ENCODE results near the gene SERTAD4.

SERTAD4 gene

DNA sequence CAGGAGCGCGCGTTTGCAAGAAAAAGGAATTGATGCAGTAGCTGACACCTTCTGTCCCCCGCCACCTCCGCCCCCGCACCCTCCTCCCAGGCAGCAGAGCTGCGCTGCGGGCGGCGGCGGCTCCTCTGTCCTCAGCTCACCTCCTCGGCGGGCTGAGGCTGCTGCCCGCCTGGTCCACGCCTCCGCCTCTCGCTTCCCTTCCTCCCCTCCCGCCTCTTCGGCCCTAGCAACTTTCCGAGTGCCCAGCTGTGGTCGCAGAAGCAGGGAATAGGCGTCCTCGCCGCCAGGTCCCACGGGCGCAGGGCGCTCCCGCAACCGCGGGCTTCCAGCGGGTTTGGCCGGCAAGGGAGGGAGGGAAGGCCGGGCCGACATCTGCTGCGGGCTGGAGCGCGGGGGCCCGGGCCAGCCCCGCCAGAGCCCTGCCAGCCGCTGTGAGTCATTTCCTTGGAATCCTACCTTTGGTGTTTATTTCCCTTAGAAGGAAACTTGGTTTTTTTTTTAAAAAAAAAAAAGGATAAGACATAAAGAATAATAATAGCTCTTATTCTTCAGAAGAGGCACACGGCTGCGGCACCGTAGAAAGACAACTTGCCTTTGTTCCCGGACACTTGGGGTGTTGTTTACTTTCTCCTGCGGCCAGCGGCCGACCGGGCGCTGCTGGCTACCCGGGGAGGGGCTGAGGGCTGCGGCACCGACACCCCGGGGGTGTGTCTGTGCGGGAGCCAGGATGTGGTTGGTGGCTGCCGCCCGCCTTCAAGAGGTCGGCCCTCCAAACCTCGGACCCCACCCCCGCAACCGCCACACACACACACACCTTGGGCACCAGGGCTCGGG lies 1.1 kb downstream of the SERTAD4 start:
- no peak for DNase-seq

DNA sequence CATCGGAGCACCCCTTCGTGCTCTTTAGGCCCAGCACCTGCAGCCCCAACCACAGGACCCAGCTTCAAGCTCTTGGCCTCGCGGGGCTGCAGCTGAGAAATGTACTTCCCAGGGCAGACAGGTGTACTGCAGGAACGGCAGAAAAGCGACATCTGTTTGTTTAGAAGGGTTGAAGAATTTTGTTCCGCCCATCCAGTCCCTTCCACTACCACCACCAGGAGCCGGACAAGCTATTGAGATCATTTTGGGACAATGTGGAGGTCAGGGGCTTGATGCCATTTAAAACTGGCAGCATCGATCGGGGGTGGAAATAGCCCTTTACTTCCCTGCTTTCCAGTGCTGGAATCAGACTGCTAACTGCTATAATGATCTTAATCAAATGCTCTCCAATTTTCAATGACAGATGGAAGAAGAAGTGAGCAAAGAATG lies 1.7 kb downstream of the SERTAD4 start:
- DNase-seq, result no peak

DNA sequence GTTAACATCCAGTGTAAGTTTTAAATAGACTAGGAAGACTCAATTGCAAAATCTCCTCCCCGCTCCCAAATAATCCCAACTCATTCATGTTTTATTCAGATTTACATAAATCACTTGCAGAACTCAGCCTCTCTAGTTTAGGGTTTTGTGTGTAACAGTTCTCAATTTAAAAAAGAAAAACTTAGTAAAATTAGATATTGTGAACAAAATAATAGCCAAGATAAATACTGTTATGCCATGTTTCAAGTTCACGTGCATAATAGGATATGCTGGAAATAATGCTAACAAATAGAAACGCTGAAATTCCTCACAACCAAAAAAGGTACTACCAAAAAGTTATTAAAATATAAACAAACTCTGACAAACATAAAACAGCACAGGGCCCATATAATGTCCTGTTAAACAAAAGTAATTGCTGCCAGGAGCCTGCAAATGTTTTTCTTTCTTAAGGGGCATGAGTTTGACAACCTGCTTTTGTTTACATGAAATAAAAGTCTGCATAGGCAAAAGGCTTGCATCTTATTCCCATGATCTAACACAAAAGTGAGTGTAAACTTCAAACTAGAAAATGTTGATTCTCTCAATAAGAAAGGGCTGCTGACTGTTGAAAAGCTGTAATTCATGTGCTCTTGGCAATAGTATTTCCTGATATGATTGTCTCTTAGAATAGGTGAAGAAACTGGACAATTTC lies 2.9 kb downstream of the SERTAD4 start:
- no peak for DNase-seq

DNA sequence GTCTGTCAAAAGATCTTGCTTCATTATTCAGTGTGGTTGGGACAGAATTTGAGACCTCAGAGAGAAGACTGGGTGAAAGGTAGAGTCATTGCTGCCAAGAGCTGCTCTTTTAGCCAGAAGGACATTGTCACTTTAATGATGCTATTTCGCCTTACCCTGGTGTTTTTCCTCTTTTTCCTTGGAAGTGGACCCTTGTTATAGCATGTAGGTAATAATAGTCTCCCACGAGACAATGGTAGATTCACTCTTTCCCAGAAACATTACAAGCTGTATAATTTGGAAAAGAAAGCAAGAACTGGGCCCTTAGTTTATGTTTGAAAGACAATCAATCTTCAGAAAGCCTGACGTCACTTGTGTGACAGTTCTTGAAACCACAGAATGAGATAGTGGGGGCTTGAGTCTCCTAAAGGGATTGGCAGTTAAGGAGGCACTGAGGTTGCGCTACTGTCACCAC lies 3.8 kb downstream of the SERTAD4 start:
- no peak for DNase-seq

DNA sequence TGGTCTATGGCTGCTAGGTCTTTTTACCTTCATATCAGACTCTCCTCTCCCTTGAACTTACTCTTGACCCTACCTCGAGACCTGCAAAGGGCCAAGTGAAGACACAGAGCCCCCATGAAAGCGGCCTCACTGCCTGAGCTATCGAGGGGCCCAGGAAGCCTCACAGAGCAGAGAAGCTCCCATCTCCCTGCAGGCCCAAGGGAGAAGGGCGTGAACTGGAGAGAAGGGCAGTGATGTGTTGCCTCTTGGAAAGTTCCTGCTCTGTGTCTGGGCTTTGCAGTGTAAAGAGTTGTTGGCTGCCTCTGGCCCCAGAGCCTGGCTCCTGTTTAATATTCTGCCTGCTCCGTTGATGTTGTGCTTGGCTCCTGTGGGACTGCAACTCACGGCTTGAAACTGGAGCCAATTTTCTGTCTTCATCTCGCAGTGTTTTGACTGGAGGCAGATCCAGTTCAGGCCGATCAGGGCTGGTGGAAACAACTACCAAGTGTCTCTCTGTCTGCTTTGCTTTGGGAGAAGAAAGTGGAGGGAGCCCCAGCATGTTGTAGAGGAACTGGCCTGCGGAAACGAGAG lies 4.3 kb downstream of the SERTAD4 start:
- DNase-seq, result no peak

DNA sequence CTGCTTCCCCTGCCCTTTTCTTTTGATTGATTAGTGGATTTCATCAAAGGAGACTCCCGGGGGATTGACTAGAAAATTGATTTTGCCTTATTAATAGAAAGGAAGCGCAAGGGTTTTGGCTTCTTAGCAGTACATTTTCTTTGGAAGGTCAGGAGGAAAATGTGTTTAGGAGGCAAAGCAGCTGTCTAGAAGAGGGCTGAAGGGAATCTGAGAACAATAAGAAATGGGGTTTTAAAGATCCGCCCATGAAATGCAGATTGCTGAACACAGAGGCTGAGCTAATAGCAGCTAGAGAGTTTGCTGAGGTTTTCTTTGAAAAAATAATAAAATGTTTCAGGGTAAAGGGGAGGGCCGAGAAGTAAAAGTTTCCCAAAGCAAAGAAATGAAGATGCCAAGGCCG lies 4.9 kb downstream of the SERTAD4 start:
- DNase-seq, result no peak

DNA sequence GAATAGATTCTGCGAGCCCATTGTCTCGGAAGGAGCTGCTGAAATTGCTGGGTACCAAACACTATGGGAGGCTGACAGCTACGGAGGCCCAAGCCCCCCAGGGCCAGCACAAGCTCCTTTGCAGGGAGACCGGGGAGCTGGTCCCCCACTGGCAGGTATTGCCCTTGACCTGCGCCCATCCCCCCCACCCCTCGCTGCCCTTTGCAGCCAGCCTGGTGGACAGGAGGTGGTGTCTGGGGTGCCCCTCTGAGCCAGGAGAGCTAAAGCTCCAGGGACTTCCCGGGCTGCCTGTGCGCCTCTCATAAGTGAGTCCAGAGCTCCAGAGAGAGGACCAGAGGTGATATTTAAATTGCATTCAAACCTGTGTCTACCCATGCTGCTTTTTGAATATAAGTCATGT lies 5.4 kb downstream of the SERTAD4 start:
- DNase-seq, result no peak

DNA sequence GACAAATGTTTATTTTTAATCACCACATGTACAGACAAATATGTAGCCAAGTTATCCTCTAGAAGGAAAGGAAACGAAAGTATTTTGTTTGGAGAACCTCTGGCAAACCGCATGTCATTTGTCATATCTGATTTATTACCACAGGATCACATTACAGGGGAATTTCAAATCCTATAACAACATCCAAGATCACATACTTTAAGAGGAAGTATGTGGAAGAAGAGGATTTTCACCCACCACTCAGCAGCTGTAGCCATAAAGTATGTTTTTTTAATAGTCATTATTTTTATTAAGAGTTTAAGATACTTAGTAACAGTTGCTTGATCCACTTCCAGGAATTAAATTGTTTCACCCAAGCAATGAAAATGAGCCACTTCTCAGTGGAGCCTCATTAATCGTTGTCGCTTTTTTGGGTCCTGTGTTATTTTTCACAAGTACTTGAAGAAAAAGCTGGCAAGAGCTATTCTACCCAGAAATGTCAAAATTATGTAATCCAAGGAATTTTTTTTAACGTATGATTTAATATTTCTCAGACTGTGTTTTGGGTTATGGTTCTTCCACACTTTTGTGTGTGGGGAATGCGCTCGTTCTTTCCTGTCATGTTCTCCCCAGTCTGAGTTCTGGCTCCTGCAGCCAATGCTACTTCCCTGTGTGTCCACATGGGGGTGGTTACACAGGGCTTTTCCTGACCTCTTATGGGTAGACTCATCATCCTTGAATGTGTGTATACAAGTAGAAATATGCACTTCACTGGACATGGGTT lies 6.9 kb downstream of the SERTAD4 start:
- no peak for DNase-seq

DNA sequence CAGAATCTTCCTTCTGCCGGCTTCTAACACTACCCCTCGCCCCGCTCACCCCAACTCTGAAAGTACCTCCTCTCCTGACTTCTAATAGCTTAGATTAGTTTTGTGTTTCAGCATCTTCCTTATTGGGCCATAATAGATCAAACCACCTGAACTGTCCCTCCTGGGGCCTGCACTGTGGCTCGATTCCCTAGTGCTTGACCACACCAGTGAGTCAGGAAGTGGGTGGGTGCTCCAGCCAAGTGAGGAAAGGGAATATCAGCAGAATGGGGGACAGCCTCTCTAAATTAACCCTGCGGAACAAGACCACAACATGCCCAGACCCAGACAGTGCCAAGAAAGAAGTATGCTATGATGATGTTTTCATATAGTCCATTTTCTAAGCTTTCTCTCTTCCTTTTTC lies 8.5 kb downstream of the SERTAD4 start:
- DNase-seq, result no peak

DNA sequence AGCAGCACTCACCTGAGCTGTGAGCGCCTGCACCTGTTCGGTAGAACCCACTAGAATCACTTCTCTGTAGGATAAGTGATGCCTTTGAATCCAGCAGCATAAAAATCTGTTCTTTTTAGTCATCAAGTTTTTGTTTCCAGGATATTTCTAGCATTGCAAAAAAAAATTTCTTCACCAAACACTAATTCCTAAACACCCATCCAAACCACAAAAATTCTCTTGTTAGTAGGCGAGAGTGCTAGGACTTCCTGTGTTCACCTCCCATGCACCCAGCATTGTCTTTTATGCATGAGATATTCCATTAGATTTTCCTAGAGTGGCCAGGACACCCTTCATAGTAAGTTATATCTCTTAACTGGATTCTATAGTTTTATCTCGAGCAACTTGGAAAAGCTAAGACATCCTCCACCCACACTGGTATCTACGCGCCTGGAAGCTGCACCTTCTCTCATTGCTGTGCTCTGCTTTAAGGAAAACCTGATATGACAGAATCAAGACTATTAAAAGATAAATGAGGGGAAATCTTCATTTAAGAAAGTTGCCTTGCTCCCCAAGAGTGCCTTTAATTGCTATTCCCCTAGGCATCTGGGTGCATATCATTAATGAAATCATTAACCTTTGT lies 12.3 kb downstream of the SERTAD4 start:
- no peak for DNase-seq

DNA sequence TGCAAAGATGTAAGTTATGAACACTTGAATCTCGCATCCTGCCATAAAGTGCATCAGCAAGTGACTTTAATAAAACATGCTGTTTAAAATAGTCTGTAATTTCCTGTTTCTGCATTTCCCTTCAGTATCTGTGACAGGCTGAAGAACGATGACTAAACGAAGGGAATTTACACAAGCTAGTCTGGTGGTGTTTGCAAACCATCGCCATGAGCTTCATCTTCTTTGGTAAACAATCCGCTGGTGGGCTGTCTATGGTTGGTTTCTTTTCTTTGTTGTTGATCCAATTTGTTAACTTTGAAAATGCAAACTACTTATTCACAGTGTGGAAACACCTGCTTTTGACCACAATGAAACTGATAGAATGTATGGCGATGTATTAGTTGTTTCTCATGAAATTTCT lies 13.9 kb downstream of the SERTAD4 start:
- DNase-seq, result no peak

DNA sequence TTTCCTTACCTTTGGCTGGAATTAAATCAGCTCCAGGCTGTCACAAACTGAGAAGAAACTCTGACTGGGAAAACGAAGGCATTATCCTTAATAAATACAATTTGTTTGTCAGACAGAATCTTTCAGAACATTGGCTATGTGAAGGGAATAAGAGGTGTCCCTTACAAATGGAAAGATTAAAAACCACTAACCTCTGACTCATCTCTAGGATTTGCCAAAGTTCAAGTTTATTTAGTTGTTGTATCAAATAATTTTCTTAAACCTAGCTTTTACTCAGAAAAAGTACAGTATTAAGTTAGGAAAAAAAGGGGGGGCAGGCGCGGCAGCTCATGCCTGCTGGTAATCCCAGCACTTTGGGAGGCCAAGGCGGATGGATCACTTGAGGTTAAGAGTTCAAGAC lies 15.7 kb downstream of the SERTAD4 start:
- no peak for DNase-seq

DNA sequence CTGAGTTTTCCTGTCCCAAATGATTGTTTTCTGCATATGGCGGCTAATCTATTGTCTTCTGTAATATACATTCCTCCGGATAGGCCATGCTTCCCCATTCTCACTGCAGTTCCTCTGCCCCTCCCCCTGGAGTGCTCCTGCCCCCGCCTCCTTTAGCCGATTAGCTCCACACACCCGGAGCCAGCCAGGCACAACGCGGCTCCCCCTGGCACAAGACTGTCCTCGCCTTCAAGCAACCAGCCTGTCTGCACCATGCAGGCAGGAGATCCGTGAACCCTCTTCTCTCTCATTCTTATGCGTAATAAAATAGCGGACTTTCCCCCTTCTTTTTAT lies 18.0 kb downstream of the SERTAD4 start:
- no peak for DNase-seq

DNA sequence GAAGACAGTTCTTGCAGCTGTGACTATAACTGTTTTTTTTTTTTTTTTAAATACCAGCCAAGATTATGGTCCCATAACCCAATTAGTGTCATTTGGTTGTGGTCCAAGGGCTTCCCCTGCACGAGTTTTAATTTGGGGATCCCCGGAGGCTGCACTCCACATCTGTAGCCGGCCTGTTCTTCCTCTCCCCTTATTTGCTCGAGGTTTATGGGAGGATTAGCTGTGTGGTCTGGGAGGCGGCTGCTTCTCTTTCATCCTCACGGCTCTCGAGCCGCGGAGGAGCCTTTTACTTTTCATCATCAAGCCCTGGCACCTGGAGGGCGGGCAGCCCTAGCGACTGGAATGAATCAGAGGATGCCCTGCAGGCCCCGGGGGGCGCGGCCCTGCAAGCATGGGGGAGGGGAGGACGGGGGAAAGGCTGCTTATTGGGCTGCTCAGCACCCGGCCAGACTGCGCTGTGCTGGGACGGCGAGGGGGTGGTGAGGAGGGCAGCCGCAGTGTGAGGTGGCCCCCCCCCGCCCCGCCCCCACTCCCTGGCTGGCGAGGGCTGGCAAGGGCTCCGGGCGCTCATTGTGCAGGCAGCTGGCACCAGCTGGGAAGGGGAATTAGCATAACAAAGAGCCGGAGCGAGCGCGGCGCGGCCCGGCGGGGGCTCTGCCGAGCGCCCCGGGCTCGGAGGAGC lies 18.5 kb downstream of the SERTAD4 start:
- DNase-seq, result peak; percentile 55

DNA sequence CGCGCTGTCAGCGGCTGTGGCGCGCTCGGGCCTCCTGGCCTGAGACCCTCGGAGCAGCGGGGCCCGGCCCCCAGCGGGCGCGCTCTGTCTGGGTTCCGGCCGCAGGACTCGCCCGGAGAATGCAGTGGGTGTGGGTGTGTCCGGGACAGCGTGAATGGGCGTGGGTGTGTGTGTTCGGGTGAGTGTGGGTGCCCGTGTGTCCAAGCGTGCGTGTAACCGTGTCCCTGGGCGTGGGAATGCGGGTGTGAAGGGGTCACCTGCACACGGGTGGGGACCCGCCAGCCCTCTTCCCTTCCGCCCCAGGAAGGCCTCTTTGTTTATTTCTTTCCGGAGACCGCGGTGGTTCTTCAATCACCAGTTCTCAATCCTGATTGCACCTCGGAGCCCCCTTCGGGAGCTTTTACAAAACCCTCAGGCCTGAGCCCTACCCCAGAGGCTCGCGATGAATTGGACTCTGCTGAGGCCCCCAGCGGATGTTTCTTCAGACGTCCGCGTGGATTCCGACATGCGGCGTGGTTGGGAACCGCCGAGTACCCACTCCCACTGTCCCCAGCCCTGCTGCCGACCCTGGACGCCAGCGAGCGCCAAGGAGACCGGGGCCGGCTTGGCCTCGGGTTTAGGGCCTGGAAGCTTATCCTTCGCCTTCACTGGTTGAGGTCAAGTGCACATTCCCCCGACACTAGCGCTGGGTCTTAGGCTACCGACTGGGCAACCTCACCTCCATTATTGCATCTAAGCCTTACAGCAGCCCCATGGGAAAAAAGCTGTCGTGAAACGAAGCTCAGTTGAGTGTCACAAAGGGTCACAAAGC lies 19.3 kb downstream of the SERTAD4 start:
- DNase-seq, result no peak

DNA sequence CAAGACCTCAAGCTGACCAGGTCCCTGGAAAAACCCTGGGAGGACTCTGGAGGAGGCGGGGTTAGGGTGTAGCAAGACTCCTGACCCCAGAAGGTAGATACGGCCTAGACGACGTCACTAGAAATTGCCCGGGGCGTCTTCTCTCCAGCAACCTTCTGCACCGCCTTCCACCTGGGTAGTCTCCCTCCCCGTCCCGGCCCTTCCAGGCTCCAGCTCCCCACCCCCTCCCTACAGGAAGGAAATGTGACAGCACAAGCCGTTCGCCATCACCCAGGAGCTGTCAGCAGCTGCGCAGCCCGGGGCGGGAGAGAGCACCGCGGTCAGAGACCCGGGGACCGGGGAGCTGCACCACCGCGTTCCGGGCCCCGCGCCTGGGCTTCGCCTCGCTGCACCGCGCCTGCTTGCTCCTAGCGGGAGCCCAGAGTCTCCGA lies 20.0 kb downstream of the SERTAD4 start:
- no peak for DNase-seq

DNA sequence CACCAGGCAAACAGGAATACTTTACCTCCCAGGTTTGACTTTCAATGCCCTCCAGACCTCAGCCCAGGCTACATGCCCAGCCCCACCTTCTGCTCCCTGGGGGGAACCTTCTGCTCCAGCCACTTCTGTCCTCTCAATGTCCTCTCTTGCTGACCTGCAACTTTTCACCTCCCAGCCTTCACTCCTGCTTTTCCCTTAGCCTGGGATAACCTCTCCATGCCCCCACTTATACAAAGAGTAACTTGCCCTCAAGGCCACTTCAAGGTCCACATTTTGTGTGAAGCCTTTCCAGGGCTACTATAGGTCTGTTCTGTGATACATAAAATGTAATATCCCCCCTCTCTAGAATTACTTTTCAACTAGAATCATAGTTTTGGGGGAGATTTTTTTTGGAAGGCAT lies 21.7 kb downstream of the SERTAD4 start:
- no peak for DNase-seq

DNA sequence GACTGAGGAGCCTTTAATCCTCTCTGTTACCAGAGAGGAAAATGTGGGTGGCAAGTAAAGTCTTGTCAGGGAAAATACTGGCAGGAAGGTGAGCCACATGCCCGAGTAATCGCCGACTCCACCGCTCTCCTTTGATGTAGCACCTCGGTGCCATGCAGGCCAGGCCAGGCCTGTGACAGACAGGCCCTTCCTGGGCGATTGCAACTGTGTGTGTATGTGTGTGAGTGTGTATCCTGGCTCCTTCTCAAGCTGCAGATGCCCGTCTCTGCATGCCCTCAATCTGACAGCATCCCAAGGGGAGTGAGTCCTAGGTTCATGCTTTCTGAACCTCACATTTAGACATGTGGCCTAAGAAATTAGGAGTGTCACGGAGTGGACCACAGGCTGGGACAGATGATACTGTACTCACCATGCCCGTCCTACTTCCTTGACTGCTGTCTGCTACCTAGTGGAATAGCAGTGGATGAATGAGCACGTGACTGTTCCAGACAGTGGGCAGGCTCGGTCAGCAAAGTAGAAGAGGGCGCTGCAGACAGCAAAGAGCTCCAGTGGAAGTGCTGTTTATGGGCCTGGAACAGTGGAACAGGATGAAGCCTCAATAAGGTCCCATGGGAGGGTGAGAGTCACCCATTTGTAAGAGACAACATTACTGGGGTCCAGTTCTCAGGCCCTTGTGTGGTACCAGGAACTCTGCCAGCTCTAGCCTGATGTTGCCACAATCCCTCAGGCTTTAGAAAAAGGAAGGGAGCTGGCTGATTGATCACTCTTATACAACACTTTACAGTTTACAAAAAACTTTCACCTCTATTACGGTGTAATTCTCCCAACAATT lies 25.3 kb downstream of the SERTAD4 start:
- no peak for DNase-seq

DNA sequence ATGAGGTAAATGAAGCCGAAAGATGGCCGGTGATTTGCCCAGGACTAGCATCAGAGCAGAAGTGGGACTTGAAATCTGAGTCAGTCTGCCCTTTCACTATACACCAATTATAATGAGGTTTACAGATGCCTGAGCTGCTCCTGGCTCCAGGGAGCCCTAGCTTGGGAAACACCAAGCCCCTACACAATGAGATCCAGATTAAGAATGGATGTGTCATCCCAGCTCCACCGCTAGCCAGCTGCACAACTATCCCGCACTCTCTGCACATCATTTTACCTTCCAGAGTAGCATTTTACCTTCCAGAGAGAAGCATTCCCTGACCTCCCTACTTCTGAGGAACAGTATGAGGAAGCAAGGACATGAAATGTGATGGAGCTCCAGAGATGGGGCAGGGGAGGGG lies 27.0 kb downstream of the SERTAD4 start:
- no peak for DNase-seq

DNA sequence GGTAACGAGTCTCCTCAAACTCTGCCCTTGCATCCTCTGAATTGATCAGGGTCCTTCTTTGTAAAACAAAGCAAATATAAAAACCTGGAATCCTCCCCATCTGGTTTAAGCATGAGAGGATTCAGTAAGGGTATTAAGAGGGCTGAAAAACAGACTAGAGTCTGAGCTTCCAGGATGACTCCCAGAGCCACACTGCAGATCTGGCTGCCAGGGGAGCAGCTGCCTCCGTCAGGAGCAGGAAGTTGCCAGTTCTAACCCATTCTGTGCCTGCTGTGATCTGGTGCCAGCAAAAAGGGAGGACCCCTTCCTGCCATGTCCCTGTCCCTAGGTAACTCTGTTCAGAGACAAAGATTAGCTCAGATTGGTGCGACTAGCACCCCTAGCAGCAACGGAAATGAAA lies 27.5 kb downstream of the SERTAD4 start:
- no peak for DNase-seq

All from NCI-H2081 treated with DMSO at 0.1 percent for 48 hours (cell line).